Measurements from ENCODE around the gene TMED5. TPM values are rescaled to one million over a fixed set of nuclear protein-coding genes. Genes with fewer than 3 reads are reported as not detected.

The TMED5 gene
- polyA plus RNA-seq, 1 donor from 2014 or later = 22.3 TPM

GRCh38 chr1:93154898-93155297 is 25.3 kb downstream of the TMED5 start:
- Histone ChIP-seq H3K36me3 (ENCODE audit: insufficient read depth, low read length) (no peaks in the 10 kb centered on the region), H3K9me3 (ENCODE audit: low read length) (no peaks in the 10 kb centered on the region), H3K4me2 (ENCODE audit: low read length) (no peak overlapping the region), H3K27me3 (ENCODE audit: insufficient read depth, low read depth, low read length) (no peaks in the 10 kb centered on the region), H4K20me1 (ENCODE audit: insufficient read depth) (no peaks in the 10 kb centered on the region), H3F3A (ENCODE audit: insufficient read depth, low read length, poor library complexity, severe bottlenecking) (no peaks in the 10 kb centered on the region), H3K9ac (ENCODE audit: low read length) (no peak overlapping the region), H3K4me3 (ENCODE audit: low read length) (no peak overlapping the region), H3K79me2 (replicated peaks; ENCODE audit: insufficient read depth, low read length) (no peaks in the 10 kb centered on the region), H3K27ac (ENCODE audit: low read length) (no peak overlapping the region), H3K9me2 (ENCODE audit: insufficient read depth, low read length) (no peaks in the 10 kb centered on the region), H2AFZ (ENCODE audit: low read depth, low read length) (no peak overlapping the region)
- TF ChIP-seq CTCF (IDR thresholded peaks at IDR 0.05; ENCODE audit: poor library complexity, severe bottlenecking) = no peak
- no peak for TF ChIP-seq MXI1 (conservative IDR thresholded peaks at IDR 0.05; ENCODE audit: poor library complexity, severe bottlenecking)
- no peak for TF ChIP-seq TAF1 (IDR thresholded peaks at IDR 0.05; ENCODE audit: low read depth)
- TF ChIP-seq SMC3 (conservative IDR thresholded peaks at IDR 0.05; ENCODE audit: poor library complexity) = no peak
- TF ChIP-seq POLR2AphosphoS5 (IDR thresholded peaks at IDR 0.05) = no peak
- TF ChIP-seq, protein P1, sequence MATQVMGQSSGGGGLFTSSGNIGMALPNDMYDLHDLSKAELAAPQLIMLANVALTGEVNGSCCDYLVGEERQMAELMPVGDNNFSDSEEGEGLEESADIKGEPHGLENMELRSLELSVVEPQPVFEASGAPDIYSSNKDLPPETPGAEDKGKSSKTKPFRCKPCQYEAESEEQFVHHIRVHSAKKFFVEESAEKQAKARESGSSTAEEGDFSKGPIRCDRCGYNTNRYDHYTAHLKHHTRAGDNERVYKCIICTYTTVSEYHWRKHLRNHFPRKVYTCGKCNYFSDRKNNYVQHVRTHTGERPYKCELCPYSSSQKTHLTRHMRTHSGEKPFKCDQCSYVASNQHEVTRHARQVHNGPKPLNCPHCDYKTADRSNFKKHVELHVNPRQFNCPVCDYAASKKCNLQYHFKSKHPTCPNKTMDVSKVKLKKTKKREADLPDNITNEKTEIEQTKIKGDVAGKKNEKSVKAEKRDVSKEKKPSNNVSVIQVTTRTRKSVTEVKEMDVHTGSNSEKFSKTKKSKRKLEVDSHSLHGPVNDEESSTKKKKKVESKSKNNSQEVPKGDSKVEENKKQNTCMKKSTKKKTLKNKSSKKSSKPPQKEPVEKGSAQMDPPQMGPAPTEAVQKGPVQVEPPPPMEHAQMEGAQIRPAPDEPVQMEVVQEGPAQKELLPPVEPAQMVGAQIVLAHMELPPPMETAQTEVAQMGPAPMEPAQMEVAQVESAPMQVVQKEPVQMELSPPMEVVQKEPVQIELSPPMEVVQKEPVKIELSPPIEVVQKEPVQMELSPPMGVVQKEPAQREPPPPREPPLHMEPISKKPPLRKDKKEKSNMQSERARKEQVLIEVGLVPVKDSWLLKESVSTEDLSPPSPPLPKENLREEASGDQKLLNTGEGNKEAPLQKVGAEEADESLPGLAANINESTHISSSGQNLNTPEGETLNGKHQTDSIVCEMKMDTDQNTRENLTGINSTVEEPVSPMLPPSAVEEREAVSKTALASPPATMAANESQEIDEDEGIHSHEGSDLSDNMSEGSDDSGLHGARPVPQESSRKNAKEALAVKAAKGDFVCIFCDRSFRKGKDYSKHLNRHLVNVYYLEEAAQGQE (IDR thresholded peaks at IDR 0.05; ENCODE audit: borderline replicate concordance) = no peak
- no peak for TF ChIP-seq EZH2 (IDR thresholded peaks at IDR 0.05; ENCODE audit: borderline replicate concordance, insufficient read depth, low read length, poor library complexity, severe bottlenecking)
- no peak for TF ChIP-seq RAD21 (conservative IDR thresholded peaks at IDR 0.05)
- TF ChIP-seq EP300 (conservative IDR thresholded peaks at IDR 0.05; ENCODE audit: poor library complexity, severe bottlenecking) = no peak

DNA sequence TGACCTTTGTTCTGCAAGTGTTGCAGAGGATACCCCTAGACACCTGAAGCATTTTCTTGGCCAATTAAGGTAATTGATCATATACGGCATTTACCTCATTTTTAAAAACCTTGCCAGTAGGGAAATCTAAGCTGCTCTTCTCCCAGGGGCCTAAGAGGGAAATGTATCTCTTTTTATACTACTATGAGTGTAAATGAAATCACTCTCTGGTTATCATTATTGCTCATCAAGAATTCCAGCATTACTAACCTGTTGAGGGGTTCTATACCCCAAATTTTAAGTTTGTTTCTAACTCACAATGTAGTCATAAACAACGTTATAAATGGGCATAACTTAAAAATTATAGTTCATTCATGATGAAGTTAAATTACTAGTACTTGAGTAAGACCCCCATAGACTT is 27.4 kb downstream of the TMED5 start:
- Histone ChIP-seq H3K27ac (ENCODE audit: low read length) (no peak overlapping the region), H3K9me2 (ENCODE audit: insufficient read depth, low read length) (no peaks in the 10 kb centered on the region), H3K36me3 (ENCODE audit: insufficient read depth, low read length) (no peaks in the 10 kb centered on the region), H3K9me3 (ENCODE audit: low read length) (no peaks in the 10 kb centered on the region), H3K9ac (ENCODE audit: low read length) (no peak overlapping the region), H3K79me2 (replicated peaks; ENCODE audit: insufficient read depth, low read length) (no peaks in the 10 kb centered on the region), H3K4me3 (ENCODE audit: low read length) (no peak overlapping the region), H3K4me2 (ENCODE audit: low read length) (no peak overlapping the region), H3K27me3 (ENCODE audit: insufficient read depth, low read depth, low read length) (no peaks in the 10 kb centered on the region), H2AFZ (ENCODE audit: low read depth, low read length) (no peak overlapping the region), H3F3A (ENCODE audit: insufficient read depth, low read length, poor library complexity, severe bottlenecking) (no peaks in the 10 kb centered on the region), H4K20me1 (ENCODE audit: insufficient read depth) (no peaks in the 10 kb centered on the region)
- no peak for TF ChIP-seq EP300 (conservative IDR thresholded peaks at IDR 0.05; ENCODE audit: poor library complexity, severe bottlenecking)
- no peak for TF ChIP-seq EZH2 (IDR thresholded peaks at IDR 0.05; ENCODE audit: borderline replicate concordance, insufficient read depth, low read length, poor library complexity, severe bottlenecking)
- no peak for TF ChIP-seq RAD21 (conservative IDR thresholded peaks at IDR 0.05)
- TF ChIP-seq, protein P1 (IDR thresholded peaks at IDR 0.05; ENCODE audit: borderline replicate concordance) = no peak
- no peak for TF ChIP-seq MXI1 (conservative IDR thresholded peaks at IDR 0.05; ENCODE audit: poor library complexity, severe bottlenecking)
- no peak for TF ChIP-seq TAF1 (IDR thresholded peaks at IDR 0.05; ENCODE audit: low read depth)
- no peak for TF ChIP-seq SMC3 (conservative IDR thresholded peaks at IDR 0.05; ENCODE audit: poor library complexity)
- no peak for TF ChIP-seq POLR2AphosphoS5 (IDR thresholded peaks at IDR 0.05)
- no peak for TF ChIP-seq CTCF (IDR thresholded peaks at IDR 0.05; ENCODE audit: poor library complexity, severe bottlenecking)
